BJ (cell line): ENCODE data around the gene DNAAF9. TPM values are rescaled to one million over a fixed set of nuclear protein-coding genes. Genes with fewer than 3 reads are reported as not detected.
"Not testable (repeated sequence)": the region's sequence is repeated elsewhere in the genome, so short reads cannot be mapped to it uniquely, and the experiment has no call there.

Experiments used
- CTCF ChIA-PET: fragments of 350-600 bp; formaldehyde crosslinking; extraction: SDS; loops from one replicate; lab custom pipeline; 2021; ENCODE audit warnings: antibody characterized with exemption, inconsistent platforms; lab: Yijun Ruan, JAX
- POLR2A ChIA-PET: fragments of 300-600 bp; sonication (Branson Sonifier 250); formaldehyde crosslinking; extraction: SDS; loops from one replicate; lab custom pipeline; 2021; ENCODE audit warnings: antibody characterized with exemption; lab: Charles Lee
- DNase-seq: peaks from one replicate; pipeline ENCODE4 v3.0.0-alpha.2; 2011; ENCODE audit warnings: low read depth
- H3K27me3 ChIP-seq: 2 replicates; pipeline ENCODE4 v1.6.0; 2011; ENCODE audit warnings: low read length; ENCODE audit not compliant: control insufficient read depth, insufficient read depth
- H3K36me3 ChIP-seq: 2 replicates; pipeline ENCODE4 v1.5.1; 2011; ENCODE audit warnings: low read length; ENCODE audit not compliant: control insufficient read depth, insufficient read depth
- H3K4me3 ChIP-seq: 2 replicates; pipeline ENCODE4 v1.5.1; 2011; ENCODE audit warnings: low read depth, mild to moderate bottlenecking, control low read depth, low read length
- polyA plus RNA-seq: library from polyadenylated mRNA; depleted of rRNA; stranded (reverse); fragments of >200 nt; gene quantifications from 2 replicates; pipeline ENCODE4 v1.2.3, GENCODE V29; 2011
- TF ChIP-seq, protein P1 (sequence below): IDR thresholded peaks from 2 replicates; pipeline ENCODE4 v1.5.1; 2011; ENCODE audit warnings: low read depth, mild to moderate bottlenecking, control low read depth, inconsistent platforms, low read length, moderate library complexity; ENCODE audit not compliant: insufficient read depth

The DNAAF9 gene
- polyA plus RNA-seq, 1 experiment = 10.0 TPM

- Histone ChIP-seq H3K36me3 (no peaks in the 10 kb centered on the region), H3K27me3 (peaks cover 3% of the 10 kb centered on the region), H3K4me3 (no peak overlapping the region)
- CTCF ChIA-PET = interaction anchor here (0.6 kb wide), 1 partner anchor 10 kb away, joined by 4 read pairs; no protein-coding TSS in a partner anchor
- no peak for DNase-seq
- TF ChIP-seq, protein P1, sequence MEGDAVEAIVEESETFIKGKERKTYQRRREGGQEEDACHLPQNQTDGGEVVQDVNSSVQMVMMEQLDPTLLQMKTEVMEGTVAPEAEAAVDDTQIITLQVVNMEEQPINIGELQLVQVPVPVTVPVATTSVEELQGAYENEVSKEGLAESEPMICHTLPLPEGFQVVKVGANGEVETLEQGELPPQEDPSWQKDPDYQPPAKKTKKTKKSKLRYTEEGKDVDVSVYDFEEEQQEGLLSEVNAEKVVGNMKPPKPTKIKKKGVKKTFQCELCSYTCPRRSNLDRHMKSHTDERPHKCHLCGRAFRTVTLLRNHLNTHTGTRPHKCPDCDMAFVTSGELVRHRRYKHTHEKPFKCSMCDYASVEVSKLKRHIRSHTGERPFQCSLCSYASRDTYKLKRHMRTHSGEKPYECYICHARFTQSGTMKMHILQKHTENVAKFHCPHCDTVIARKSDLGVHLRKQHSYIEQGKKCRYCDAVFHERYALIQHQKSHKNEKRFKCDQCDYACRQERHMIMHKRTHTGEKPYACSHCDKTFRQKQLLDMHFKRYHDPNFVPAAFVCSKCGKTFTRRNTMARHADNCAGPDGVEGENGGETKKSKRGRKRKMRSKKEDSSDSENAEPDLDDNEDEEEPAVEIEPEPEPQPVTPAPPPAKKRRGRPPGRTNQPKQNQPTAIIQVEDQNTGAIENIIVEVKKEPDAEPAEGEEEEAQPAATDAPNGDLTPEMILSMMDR = no peak
- POLR2A ChIA-PET = no interaction called here
Measured at GRCh38 chr20:3433744-3434143, 26.3 kb upstream of the DNAAF9 start.

- TF ChIP-seq, protein P1 = no peak
- Histone ChIP-seq H3K4me3 (no peak overlapping the region), H3K36me3 (no peaks in the 10 kb centered on the region), H3K27me3 (peaks cover 1% of the 10 kb centered on the region; the same call in 1 of the 2 replicates)
- ChIA-PET CTCF (no interaction called here), POLR2A (no interaction called here)
- DNase-seq = no peak
Measured at GRCh38 chr20:3432844-3433243, 25.4 kb upstream of the DNAAF9 start.

- DNase-seq = no peak
- Histone ChIP-seq H3K27me3 (peaks cover 1% of the 10 kb centered on the region; the same call in 1 of the 2 replicates), H3K36me3 (no peaks in the 10 kb centered on the region), H3K4me3 (no peak overlapping the region)
- TF ChIP-seq, protein P1 = no peak
- ChIA-PET POLR2A (no interaction called here), CTCF (interaction anchor here (1.2 kb wide), 1 partner anchor 25 kb away, joined by 3 read pairs; no protein-coding TSS in a partner anchor)
Measured at GRCh38 chr20:3431109-3431508, 23.6 kb upstream of the DNAAF9 start.

DNA sequence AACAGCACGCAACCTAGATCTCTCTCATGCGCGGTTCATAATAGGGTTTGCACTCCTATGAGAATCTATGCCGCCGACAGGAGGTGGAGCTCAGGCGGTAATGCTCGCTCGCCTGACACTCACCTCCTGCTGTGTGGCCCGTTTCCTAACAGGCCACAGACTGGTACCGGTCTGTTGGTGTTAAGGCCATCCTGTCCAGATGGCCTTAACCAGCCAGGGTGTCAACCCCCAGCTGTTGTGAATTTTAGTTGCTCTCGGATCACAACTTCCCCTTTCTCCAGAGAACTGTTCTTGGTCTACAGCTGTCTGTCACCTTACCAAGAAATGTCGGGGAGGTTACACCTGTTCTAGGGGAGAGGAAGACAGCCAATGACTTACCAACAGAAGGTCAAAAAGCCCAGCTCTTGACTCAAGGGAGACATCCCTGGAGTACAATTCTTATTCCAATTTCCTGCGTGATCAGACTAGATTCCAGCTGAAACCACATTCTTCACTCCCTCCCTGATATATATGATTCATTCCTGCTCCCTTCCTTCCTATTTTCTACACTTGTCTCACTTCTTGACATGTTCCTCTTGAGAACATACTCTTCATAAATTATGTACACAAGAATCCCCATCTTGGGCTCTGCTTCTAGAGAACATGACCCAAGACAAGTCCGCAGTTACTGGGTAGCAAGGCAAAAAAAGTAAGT, 23.1 kb upstream of the DNAAF9 start:
- Histone ChIP-seq H3K27me3 (peaks cover 1% of the 10 kb centered on the region; the same call in 1 of the 2 replicates), H3K36me3 (no peaks in the 10 kb centered on the region), H3K4me3 (no peak overlapping the region)
- DNase-seq = no peak
- ChIA-PET CTCF (interaction anchor here (1.2 kb wide), 1 partner anchor 24 kb away, joined by 3 read pairs; no protein-coding TSS in a partner anchor), POLR2A (no interaction called here)
- TF ChIP-seq, protein P1 = no peak

GRCh38 chr20:3426766-3427165, 19.3 kb upstream of the DNAAF9 start:
- H3K27me3 ChIP-seq, H3K36me3 ChIP-seq, H3K4me3 ChIP-seq, DNase-seq, POLR2A ChIA-PET: not testable (repeated sequence)
- CTCF ChIA-PET = interaction anchor here (0.9 kb wide), 1 partner anchor 19 kb away, joined by 3 read pairs; the partner anchor contains the start of gene DNAAF9
